K562 (cell line): Measurements from ENCODE around the gene PI4K2A. TPM values are rescaled to one million over a fixed set of nuclear protein-coding genes. Genes with fewer than 3 reads are reported as not detected.

Source experiments
- BHLHE40 ChIP-seq: IDR thresholded peaks from 2 replicates; pipeline ENCODE4 v1.6.1; 2011; ENCODE audit warnings: low read length, improper control_type of control experiment
- GATA2 ChIP-seq: sonication (generic); formaldehyde crosslinking; IDR thresholded peaks from 2 replicates; pipeline ENCODE4 v1.4.0; 2020; ENCODE audit warnings: mild to moderate bottlenecking, missing genetic modification reagents
- KDM1A ChIP-seq, 2 experiments: fragments of 450-650 bp; IDR thresholded peaks; 2 replicates each; pipeline ENCODE4 v1.6.1; 2016; ENCODE audit warnings: mild to moderate bottlenecking in 2 of 2
- NCOA2 ChIP-seq, 2 experiments: fragments of 450-650 bp; IDR thresholded peaks; 2 replicates each; pipeline ENCODE4 v1.6.1; 2018; ENCODE audit warnings: mild to moderate bottlenecking in 2 of 2, moderate library complexity in 1 of 2; ENCODE audit not compliant: partially characterized antibody in 2 of 2
- SPI1 ChIP-seq: IDR thresholded peaks from 2 replicates; pipeline ENCODE4 v1.6.1; 2011; ENCODE audit warnings: low read depth, low read length, control low read depth, borderline replicate concordance
- ZC3H4 ChIP-seq: sonication (generic); formaldehyde crosslinking; IDR thresholded peaks from 2 replicates; pipeline ENCODE4 v1.9.0; 2021; ENCODE audit warnings: missing genetic modification reagents, borderline replicate concordance
- ZFP91 ChIP-seq: sonication (generic); formaldehyde crosslinking; IDR thresholded peaks from 2 replicates; pipeline ENCODE4 v1.8.0; 2022; ENCODE audit warnings: mild to moderate bottlenecking, missing genetic modification reagents
- polyA plus RNA-seq, 8 experiments: library from polyadenylated mRNA; depleted of rRNA in 4 of 8; stranded (reverse) in 5 of 8; unstranded in 3 of 8; fragments of >200 nt; fragmentation: Nextera tagmentation in 2 of 8; fragmentation: Illumina TruSeq in 1 of 8; extraction: Ambion mirVana in 2 of 8; extraction: Trizol in 1 of 8; gene quantifications; 2 replicates each; pipeline versions ENCODE4 v1.2.1 to v1.2.3, GENCODE V29; 2011 to 2014; ENCODE audit warnings: inconsistent platforms in 1 of 8, missing spikeins in 1 of 8
- total RNA-seq, 7 experiments: library from RNA; depleted of rRNA in 6 of 7; stranded (reverse); fragments of >200 nt in 6 of 7; fragmentation: Illumina TruSeq in 2 of 7; extraction: Trizol in 2 of 7; gene quantifications; 2 replicates each; pipeline versions ENCODE4 v1.2.1 to v1.2.3, GENCODE V29; 2011 to 2021; ENCODE audit warnings: low replicate concordance in 1 of 7
- TF ChIP-seq, protein P1 (sequence below): fragments of 150-350 bp; conservative IDR thresholded peaks from 2 replicates; pipeline ENCODE4 v1.6.1; 2014; ENCODE audit warnings: low read length

The PI4K2A gene
- total and polyA plus RNA-seq, 9 of the 15 experiments (the other 6 are each of a cell fraction or from before 2014, with no cell fraction given), result 4.4 to 28.4 (median 16.5) TPM

- peak; percentile 84 for TF ChIP-seq GATA2 (CRISPR knock-in tag)
- TF ChIP-seq NCOA2 (IDR thresholded peaks at IDR 0.05; ENCODE audit: partially characterized antibody in 2 of 2), result peak in 1 of 2 experiments; percentile 47
- TF ChIP-seq KDM1A (IDR thresholded peaks at IDR 0.05), result peak; percentile 87 to 89
- peak; percentile 68; the same call in 1 of the 2 replicates for TF ChIP-seq SPI1
- no peak for TF ChIP-seq ZC3H4 (CRISPR knock-in tag)
- TF ChIP-seq BHLHE40, result no peak
- TF ChIP-seq, protein P1, sequence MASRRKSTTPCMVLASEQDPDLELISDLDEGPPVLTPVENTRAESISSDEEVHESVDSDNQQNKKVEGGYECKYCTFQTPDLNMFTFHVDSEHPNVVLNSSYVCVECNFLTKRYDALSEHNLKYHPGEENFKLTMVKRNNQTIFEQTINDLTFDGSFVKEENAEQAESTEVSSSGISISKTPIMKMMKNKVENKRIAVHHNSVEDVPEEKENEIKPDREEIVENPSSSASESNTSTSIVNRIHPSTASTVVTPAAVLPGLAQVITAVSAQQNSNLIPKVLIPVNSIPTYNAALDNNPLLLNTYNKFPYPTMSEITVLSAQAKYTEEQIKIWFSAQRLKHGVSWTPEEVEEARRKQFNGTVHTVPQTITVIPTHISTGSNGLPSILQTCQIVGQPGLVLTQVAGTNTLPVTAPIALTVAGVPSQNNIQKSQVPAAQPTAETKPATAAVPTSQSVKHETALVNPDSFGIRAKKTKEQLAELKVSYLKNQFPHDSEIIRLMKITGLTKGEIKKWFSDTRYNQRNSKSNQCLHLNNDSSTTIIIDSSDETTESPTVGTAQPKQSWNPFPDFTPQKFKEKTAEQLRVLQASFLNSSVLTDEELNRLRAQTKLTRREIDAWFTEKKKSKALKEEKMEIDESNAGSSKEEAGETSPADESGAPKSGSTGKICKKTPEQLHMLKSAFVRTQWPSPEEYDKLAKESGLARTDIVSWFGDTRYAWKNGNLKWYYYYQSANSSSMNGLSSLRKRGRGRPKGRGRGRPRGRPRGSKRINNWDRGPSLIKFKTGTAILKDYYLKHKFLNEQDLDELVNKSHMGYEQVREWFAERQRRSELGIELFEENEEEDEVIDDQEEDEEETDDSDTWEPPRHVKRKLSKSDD, result no peak
- TF ChIP-seq ZFP91, result no peak
These were observed 23.9 kb downstream of the PI4K2A start (continued) for GRCh38 chr10:97664282-97664850.
